Stimulated activated CD4-positive, alpha-beta T cell treated with anti-CD3 and anti-CD28 coated beads, Interleukin-1b, Interleukin-23, amount 100 ng/mL, for 24 hours (primary cell): ENCODE data around the gene KMO.

Experiments
- DNase-seq, 4 experiments: peaks; one replicate each; pipeline ENCODE4 v3.0.0-alpha.2; 2020; ENCODE audit warnings: low read depth in 4 of 4, low spot score in 1 of 4

Gene KMO

GRCh38 chr1:241592273-241592958 is 60.2 kb downstream of the KMO start:
- no peak for DNase-seq

GRCh38 chr1:241593186-241593585 is 61.0 kb downstream of the KMO start:
- no peak for DNase-seq

- no peak for DNase-seq
Measured at GRCh38 chr1:241596633-241597032, 64.5 kb downstream of the KMO start.

GRCh38 chr1:241598249-241598648 is 66.1 kb downstream of the KMO start:
- no peak for DNase-seq

GRCh38 chr1:241600496-241600901 is 68.3 kb downstream of the KMO start:
- DNase-seq, result no peak

- no peak for DNase-seq
Measured at GRCh38 chr1:241603731-241604245, 71.6 kb downstream of the KMO start.

- DNase-seq, result no peak
Measured at GRCh38 chr1:241605146-241605805, 73.1 kb downstream of the KMO start.

- DNase-seq, result no peak
Measured at GRCh38 chr1:241606544-241606943, 74.4 kb downstream of the KMO start.

- DNase-seq, result no peak
Measured at GRCh38 chr1:241607497-241607896, 75.3 kb downstream of the KMO start.

GRCh38 chr1:241608379-241609033 is 76.3 kb downstream of the KMO start:
- no peak for DNase-seq

GRCh38 chr1:241610056-241610815 is 78.1 kb downstream of the KMO start:
- DNase-seq, result no peak

- no peak for DNase-seq
Measured at GRCh38 chr1:241611063-241611462, 78.9 kb downstream of the KMO start.

- DNase-seq, result no peak
Measured at GRCh38 chr1:241611736-241612135, 79.6 kb downstream of the KMO start.

- no peak for DNase-seq
Measured at GRCh38 chr1:241612533-241613477, 80.6 kb downstream of the KMO start.

- DNase-seq, result no peak
Measured at GRCh38 chr1:241614144-241614543, 82.0 kb downstream of the KMO start.

GRCh38 chr1:241614572-241614971 is 82.4 kb downstream of the KMO start:
- DNase-seq, result no peak

GRCh38 chr1:241615043-241615974 is 83.1 kb downstream of the KMO start:
- no peak for DNase-seq

- DNase-seq, result no peak
Measured at GRCh38 chr1:241617426-241617825, 85.2 kb downstream of the KMO start.

- no peak for DNase-seq
Measured at GRCh38 chr1:241622669-241623068, 90.5 kb downstream of the KMO start.
